HepG2 (cell line): ENCODE data around the gene CHD2. TPM values are rescaled to one million over a fixed set of nuclear protein-coding genes. Genes with fewer than 3 reads are reported as not detected.
"Not testable (repeated sequence)": the region's sequence is repeated elsewhere in the genome, so short reads cannot be mapped to it uniquely, and the experiment has no call there.

Source experiments
- ATAC-seq: fragments of 200-7000 bp; cut with Tn5 transposase; 3 replicates; pipeline ENCODE4 v1.9.1; 2020; ENCODE audit warnings: mild to moderate bottlenecking, moderate library complexity
- BruUV-seq: library from RNA; stranded (reverse); fragments of 400-500 nt; replicated peaks from 2 replicates; lab custom pipeline; 2021; lab: Mats Ljungman, UMichigan
- CTCF ChIA-PET: fragments of 300-600 bp; formaldehyde crosslinking; extraction: SDS; loops from one replicate; lab custom pipeline; 2021; ENCODE audit warnings: low total read pairs, inconsistent platforms, low intra/inter-chr PET ratio; lab: Yijun Ruan, JAX
- POLR2A ChIA-PET: fragments of 350-600 bp; sonication (Branson Sonifier 250); formaldehyde crosslinking; loops from one replicate; lab custom pipeline; 2020; ENCODE audit warnings: antibody characterized with exemption, inconsistent platforms; lab: Yijun Ruan, JAX
- DNase-seq: peaks from one replicate; pipeline ENCODE4 v3.0.0-alpha.2; 2015; ENCODE audit warnings: low spot score
- FAIRE-seq: peaks from 3 replicates; lab custom pipeline; 2011; peaks lifted over from hg19 to GRCh38; lab: Jason Lieb, UNC
- H2AFZ ChIP-seq: one replicate; pipeline ENCODE4 v1.6.1; 2011; ENCODE audit warnings: low read length, inconsistent platforms
- H3K27ac ChIP-seq: fragments of 300-600 bp; 3 replicates; pipeline ENCODE4 v1.8.0; 2011; ENCODE audit warnings: mixed run types, mild to moderate bottlenecking, mixed read lengths, low read length, inconsistent platforms; ENCODE audit not compliant: insufficient read depth; ENCODE audit errors: extremely low read length
- H3K27me3 ChIP-seq, 2 experiments: fragments of 200-600 bp in 1 of 2; 2 replicates in 1 of 2; 3 replicates in 1 of 2; pipeline versions ENCODE4 v1.6.0 to v1.8.0; 2011; ENCODE audit warnings: low read length in 2 of 2, mild to moderate bottlenecking in 2 of 2, moderate library complexity in 2 of 2, inconsistent platforms in 1 of 2; ENCODE audit not compliant: insufficient read depth in 2 of 2, control insufficient read depth in 1 of 2
- H3K36me3 ChIP-seq, 2 experiments: fragments of 200-600 bp in 1 of 2; replicated peaks in 1 of 2; 2 replicates in 1 of 2; 3 replicates in 1 of 2; pipeline versions ENCODE4 v1.5.1 to v1.8.0; 2011; ENCODE audit warnings: low read length in 2 of 2, inconsistent platforms in 1 of 2; ENCODE audit not compliant: insufficient read depth in 2 of 2, control insufficient read depth in 1 of 2
- H3K4me1 ChIP-seq: 2 replicates; pipeline ENCODE4 v1.5.1; 2012; ENCODE audit warnings: low read length, inconsistent platforms; ENCODE audit not compliant: insufficient read depth
- H3K4me2 ChIP-seq: 2 replicates; pipeline ENCODE4 v1.6.0; 2011; ENCODE audit warnings: low read depth, low read length, inconsistent platforms
- H3K4me3 ChIP-seq, 3 experiments: fragments of 200-600 bp in 1 of 3; sonication (generic), shearing (Covaris generic) in 1 of 3; replicated peaks in 1 of 3; 2 replicates each; pipeline ENCODE4 v1.5.1; 2011 to 2016; ENCODE audit warnings: low read length in 3 of 3, inconsistent platforms in 2 of 3, low read depth in 2 of 3, mild to moderate bottlenecking in 2 of 3, control low read depth in 1 of 3, mixed read lengths in 1 of 3; ENCODE audit not compliant: insufficient read depth in 1 of 3
- H3K79me2 ChIP-seq: one replicate; pipeline ENCODE4 v1.6.1; 2011; ENCODE audit warnings: low read length, inconsistent platforms; ENCODE audit not compliant: insufficient read depth
- H3K9ac ChIP-seq: 2 replicates; pipeline ENCODE4 v1.6.0; 2011; ENCODE audit warnings: mild to moderate bottlenecking, low read depth, low read length, inconsistent platforms; ENCODE audit not compliant: insufficient read depth
- H3K9me3 ChIP-seq: 2 replicates; pipeline ENCODE4 v1.5.1; 2012; ENCODE audit warnings: mild to moderate bottlenecking, low read length
- H4K20me1 ChIP-seq: 2 replicates; pipeline ENCODE4 v1.6.0; 2011; ENCODE audit warnings: inconsistent platforms, mild to moderate bottlenecking, low read length, moderate library complexity; ENCODE audit not compliant: insufficient read depth
- BCLAF1 ChIP-seq: fragments of 450-650 bp; IDR thresholded peaks from 2 replicates; pipeline ENCODE4 v1.6.1; 2017; ENCODE audit warnings: mild to moderate bottlenecking
- NFYB ChIP-seq: sonication (generic); formaldehyde crosslinking; IDR thresholded peaks from 2 replicates; pipeline ENCODE4 v1.4.0; 2020; ENCODE audit warnings: missing genetic modification reagents
- NFYC ChIP-seq: IDR thresholded peaks from 2 replicates; pipeline ENCODE4 v1.6.1; 2016; ENCODE audit warnings: missing genetic modification reagents, missing compliant biosample characterization
- POLR2A ChIP-seq, 2 experiments: IDR thresholded peaks; 2 replicates each; pipeline ENCODE4 v1.6.1; 2011; ENCODE audit warnings: low read depth in 2 of 2, low read length in 2 of 2, mild to moderate bottlenecking in 1 of 2, moderate library complexity in 1 of 2; ENCODE audit not compliant: insufficient read depth in 1 of 2
- POLR2AphosphoS2 ChIP-seq: IDR thresholded peaks from 2 replicates; pipeline ENCODE4 v1.6.1; 2011; ENCODE audit warnings: low read depth, low read length, improper control_type of control experiment
- SMARCE1 ChIP-seq: fragments of 450-650 bp; IDR thresholded peaks from 2 replicates; pipeline ENCODE4 v1.6.1; 2017; ENCODE audit warnings: borderline replicate concordance
- ZFP36L1 ChIP-seq: sonication (generic); formaldehyde crosslinking; IDR thresholded peaks from 2 replicates; pipeline ENCODE4 v1.8.0; 2022; ENCODE audit warnings: mild to moderate bottlenecking, missing genetic modification reagents, moderate library complexity
- ZNF275 ChIP-seq: sonication (generic); formaldehyde crosslinking; IDR thresholded peaks from 2 replicates; pipeline ENCODE4 v1.8.0; 2022; ENCODE audit warnings: missing genetic modification reagents, mild to moderate bottlenecking, inconsistent platforms, borderline replicate concordance
- WGBS: methylation state at CpG from one replicate; pipeline ENCODE4 v1.1.6; 2017; ENCODE audit warnings: low lambda C conversion rate; 5-methylcytosine and 5-hydroxymethylcytosine counted together
- in situ Hi-C: cut with HindIII; loops from 2 replicates; pipeline ENCODE4 v1.10.0; 2017; ENCODE audit warnings: low pct_unique_long_range_greater_than_20kb; ENCODE audit not compliant: extremely low pct_ligation_motif_present
- intact Hi-C: fragments of 100-400 bp; cut with micrococcal nuclease; formaldehyde crosslinking; loops from one replicate; pipeline ENCODE4 v1.10.0; 2022; ENCODE audit not compliant: unreplicated experiment
- polyA plus RNA-seq, 8 experiments: library from polyadenylated mRNA; depleted of rRNA in 3 of 8; stranded (reverse) in 7 of 8; unstranded in 1 of 8; fragments of >200 nt; fragmentation: Illumina TruSeq in 4 of 8; extraction: Trizol in 4 of 8; gene quantifications; 2 replicates each; pipeline versions ENCODE4 v1.2.1 to v1.2.3, GENCODE V29; 2011 to 2016; ENCODE audit warnings: low read depth in 4 of 8, missing spikeins in 1 of 8, mixed read lengths in 1 of 8; ENCODE audit not compliant: insufficient read depth in 1 of 8
- total RNA-seq, 5 experiments: library from RNA; depleted of rRNA; stranded (reverse); fragments of >200 nt; fragmentation: Illumina TruSeq; extraction: Trizol; gene quantifications; 2 replicates each; pipeline ENCODE4 v1.2.3, GENCODE V29; 2016; ENCODE audit warnings: low read depth in 1 of 5

CHD2 gene
- total and polyA plus RNA-seq, 2 of the 13 experiments (the other 11 are each of a cell fraction or from before 2014, with no cell fraction given) = 54.0 to 54.1 TPM

GRCh38 chr15:93032515-93033206 lies 132.5 kb downstream of the CHD2 start:
- TF ChIP-seq POLR2A (IDR thresholded peaks at IDR 0.05; ENCODE audit: insufficient read depth in 1 of 2, low read depth in 2 of 2, low read length in 2 of 2) (peak; percentile 28 to 65; a peak in 2 of 4 replicates), NFYB (peak; percentile 30; the same call in 1 of the 2 replicates), NFYC (CRISPR knock-in tag) (peak; percentile 36; the same call in 1 of the 2 replicates)
- H3K4me1 ChIP-seq = peaks cover 28% of the 10 kb centered on the region
- ATAC-seq, H2AFZ ChIP-seq, H3K27ac ChIP-seq, H3K79me2 ChIP-seq, H3K36me3 ChIP-seq, DNase-seq, H4K20me1 ChIP-seq, FAIRE-seq, CTCF ChIA-PET, POLR2A ChIA-PET, H3K9me3 ChIP-seq, H3K9ac ChIP-seq, H3K27me3 ChIP-seq: not testable (repeated sequence)
- intact Hi-C loops = loop anchor here (5.0 kb wide), 1 partner anchor 965 kb away; no protein-coding TSS in a partner anchor
- TSS peak; percentile 78 for BruUV-seq
- in situ Hi-C loops = loop anchor here (5.0 kb wide), 2 partner anchors 945 to 1090 kb away; no protein-coding TSS in a partner anchor
- 0 out of 6 replicates have a peak overlapping the region, but pooled peaks of 1 of the 3 experiments have one; percentile 16 for H3K4me3 ChIP-seq
- WGBS = 42% methylated on average over 11 of the region's 21 CpGs
- peak overlapping the region; percentile 25; the same call in 1 of the 2 replicates for H3K4me2 ChIP-seq

GRCh38 chr15:93033434-93034045 lies 133.4 kb downstream of the CHD2 start:
- Histone ChIP-seq H3K4me3 (no peak overlapping the region), H3K36me3 (no peaks in the 10 kb centered on the region), H4K20me1 (no peaks in the 10 kb centered on the region), H3K9ac (no peak overlapping the region), H3K27ac (no peak overlapping the region), H3K4me2 (no peak overlapping the region; the same call in 1 of the 2 replicates), H3K79me2 (no peaks in the 10 kb centered on the region), H3K9me3 (no peaks in the 10 kb centered on the region), H2AFZ (no peak overlapping the region), H3K4me1 (peaks cover 28% of the 10 kb centered on the region), H3K27me3 (0 out of 5 replicates have a peak, but pooled peaks cover 0 to 8% of the 10 kb centered on the region in 2 experiments)
- DNase-seq (no peak), FAIRE-seq (no peak), ATAC-seq (no peak)
- in situ Hi-C loops (loop anchor here (5.0 kb wide), 2 partner anchors 944 to 1089 kb away; no protein-coding TSS in a partner anchor), intact Hi-C loops (loop anchor here (5.0 kb wide), 1 partner anchor 964 kb away; no protein-coding TSS in a partner anchor)
- POLR2A ChIA-PET = interaction anchor here (2.0 kb wide), 1 partner anchor 1087 kb away, joined by 5 read pairs; no protein-coding TSS in a partner anchor
- no TSS peak for BruUV-seq
- 50% methylated on average over 2 of the region's 14 CpGs for WGBS
- CTCF ChIA-PET = interaction anchor here (0.6 kb wide), 1 partner anchor 1130 kb away, joined by 3 read pairs; no protein-coding TSS in a partner anchor
- no peak for TF ChIP-seq POLR2AphosphoS2
- no peak for TF ChIP-seq SMARCE1
- no peak for TF ChIP-seq ZNF275 (CRISPR knock-in tag)
- no peak for TF ChIP-seq ZFP36L1 (CRISPR knock-in tag)
- TF ChIP-seq BCLAF1 = no peak
